H9 (cell line): ENCODE measurements around the gene CHPT1. TPM values are rescaled to one million over a fixed set of nuclear protein-coding genes. Genes with fewer than 3 reads are reported as not detected.

Experiments
- DNase-seq: peaks from one replicate; pipeline ENCODE4 v3.0.0-alpha.2; 2017
- H2AFZ ChIP-seq: one replicate; pipeline ENCODE4 v1.6.1; 2013; ENCODE audit warnings: mild to moderate bottlenecking, low read length, control low read depth, moderate library complexity
- H2AK5ac ChIP-seq: 2 replicates; pipeline ENCODE4 v1.6.1; 2013; ENCODE audit warnings: low read length, control low read depth, mixed read lengths; ENCODE audit not compliant: insufficient read length
- H2BK120ac ChIP-seq: one replicate; pipeline ENCODE4 v1.6.1; 2013; ENCODE audit warnings: low read depth, mild to moderate bottlenecking, low read length, control low read depth, inconsistent platforms; ENCODE audit not compliant: poor library complexity, severe bottlenecking
- H2BK12ac ChIP-seq: 2 replicates; pipeline ENCODE4 v1.6.1; 2013; ENCODE audit warnings: low read length, control low read depth, mixed read lengths, low read depth; ENCODE audit not compliant: insufficient read length
- H2BK15ac ChIP-seq: 2 replicates; pipeline ENCODE4 v1.6.1; 2013; ENCODE audit warnings: low read depth, low read length, control low read depth
- H2BK20ac ChIP-seq: one replicate; pipeline ENCODE4 v1.6.1; 2013; ENCODE audit warnings: low read depth, mild to moderate bottlenecking, low read length, control low read depth, inconsistent platforms; ENCODE audit not compliant: poor library complexity, severe bottlenecking
- H2BK5ac ChIP-seq: 2 replicates; pipeline ENCODE4 v1.6.1; 2013; ENCODE audit warnings: low read length, control low read depth, mixed read lengths; ENCODE audit not compliant: insufficient read length
- H3K14ac ChIP-seq: 2 replicates; pipeline ENCODE4 v1.6.1; 2013; ENCODE audit warnings: low read length, control low read depth; ENCODE audit not compliant: insufficient read depth
- H3K18ac ChIP-seq: 2 replicates; pipeline ENCODE4 v1.6.1; 2013; ENCODE audit warnings: low read depth, mild to moderate bottlenecking, mixed read lengths, low read length, control low read depth; ENCODE audit not compliant: insufficient read length
- H3K23ac ChIP-seq: 2 replicates; pipeline ENCODE4 v1.6.1; 2013; ENCODE audit warnings: low read length, control low read depth, mixed read lengths, low read depth; ENCODE audit not compliant: insufficient read length
- H3K23me2 ChIP-seq: 2 replicates; pipeline ENCODE4 v1.6.1; 2013; ENCODE audit warnings: low read depth, mild to moderate bottlenecking, mixed read lengths, low read length, control low read depth; ENCODE audit not compliant: insufficient read length, poor library complexity, severe bottlenecking
- H3K27ac ChIP-seq: 2 replicates; pipeline ENCODE4 v1.5.1; 2013; ENCODE audit warnings: low read length, control low read depth, mixed read lengths, low read depth; ENCODE audit not compliant: insufficient read length
- H3K27me3 ChIP-seq: 2 replicates; pipeline ENCODE4 v1.6.1; 2013; ENCODE audit warnings: low read length, control low read depth, inconsistent platforms; ENCODE audit not compliant: insufficient read depth
- H3K4ac ChIP-seq: 2 replicates; pipeline ENCODE4 v1.6.1; 2013; ENCODE audit warnings: low read depth, mild to moderate bottlenecking, control low read depth, inconsistent platforms, low read length, moderate library complexity
- H3K4me1 ChIP-seq: 2 replicates; pipeline ENCODE4 v1.6.1; 2013; ENCODE audit warnings: low read length, control low read depth, inconsistent platforms; ENCODE audit not compliant: insufficient read depth
- H3K4me2 ChIP-seq: 2 replicates; pipeline ENCODE4 v1.6.1; 2013; ENCODE audit warnings: low read length, control low read depth, mixed read lengths; ENCODE audit not compliant: insufficient read length, insufficient read depth
- H3K56ac ChIP-seq: 2 replicates; pipeline ENCODE4 v1.6.1; 2013; ENCODE audit warnings: low read depth, mild to moderate bottlenecking, mixed read lengths, low read length, control low read depth; ENCODE audit not compliant: insufficient read length
- H3K79me1 ChIP-seq: 2 replicates; pipeline ENCODE4 v1.6.1; 2013; ENCODE audit warnings: low read depth, mild to moderate bottlenecking, moderate library complexity, low read length, control low read depth, inconsistent platforms; ENCODE audit not compliant: insufficient read depth, poor library complexity, severe bottlenecking
- H3K79me2 ChIP-seq: 2 replicates; pipeline ENCODE4 v1.6.1; 2013; ENCODE audit warnings: low read length, control low read depth, inconsistent platforms; ENCODE audit not compliant: insufficient read depth
- H3K9ac ChIP-seq: 2 replicates; pipeline ENCODE4 v1.6.1; 2013; ENCODE audit warnings: low read length, control low read depth, mixed read lengths; ENCODE audit not compliant: insufficient read length; ENCODE audit errors: extremely low read depth
- H3K9me3 ChIP-seq: one replicate; pipeline ENCODE4 v1.6.1; 2013; ENCODE audit warnings: low read depth, low read length, inconsistent platforms; ENCODE audit not compliant: control insufficient read depth
- H3T11ph ChIP-seq: one replicate; pipeline ENCODE4 v1.6.1; 2013; ENCODE audit warnings: mild to moderate bottlenecking, low read length, control low read depth, inconsistent platforms
- H4K20me1 ChIP-seq: one replicate; pipeline ENCODE4 v1.6.1; 2013; ENCODE audit not compliant: control insufficient read depth, insufficient read length, insufficient read depth
- H4K5ac ChIP-seq: 2 replicates; pipeline ENCODE4 v1.6.1; 2013; ENCODE audit warnings: low read depth, mild to moderate bottlenecking, mixed read lengths, low read length, control low read depth; ENCODE audit not compliant: insufficient read length
- H4K8ac ChIP-seq: replicated peaks from 2 replicates; pipeline ENCODE4 v1.6.1; 2013; ENCODE audit warnings: low read length, control low read depth, mixed read lengths, low read depth; ENCODE audit not compliant: insufficient read length
- H4K91ac ChIP-seq: 2 replicates; pipeline ENCODE4 v1.6.1; 2013; ENCODE audit warnings: low read depth, mild to moderate bottlenecking, moderate library complexity, mixed read lengths, low read length, control low read depth; ENCODE audit not compliant: insufficient read length
- H3K27ac Mint-ChIP-seq, 3 experiments: 2 replicates in 2 of 3; 3 replicates in 1 of 3; pipeline ENCODE4 v1.8.0; 2020 to 2021; ENCODE audit warnings: mixed read lengths in 3 of 3, mild to moderate bottlenecking in 1 of 3, moderate library complexity in 1 of 3
- H3K27me3 Mint-ChIP-seq: 2 replicates; pipeline ENCODE4 v1.8.0; 2021; ENCODE audit warnings: low read depth, mild to moderate bottlenecking, moderate library complexity, mixed read lengths
- H3K36me3 Mint-ChIP-seq, 3 experiments: 2 replicates in 2 of 3; 3 replicates in 1 of 3; pipeline ENCODE4 v1.8.0; 2020 to 2021; ENCODE audit warnings: low read depth in 3 of 3, mixed read lengths in 3 of 3; ENCODE audit not compliant: insufficient read depth in 1 of 3
- H3K4me1 Mint-ChIP-seq, 2 experiments: 2 replicates each; pipeline ENCODE4 v1.8.0; 2020; ENCODE audit warnings: mixed read lengths in 2 of 2
- H3K4me3 Mint-ChIP-seq, 2 experiments: 2 replicates in 1 of 2; 3 replicates in 1 of 2; pipeline ENCODE4 v1.8.0; 2020 to 2021; ENCODE audit warnings: mild to moderate bottlenecking in 2 of 2, mixed read lengths in 2 of 2, moderate library complexity in 1 of 2
- H3K9me3 Mint-ChIP-seq, 2 experiments: 2 replicates in 1 of 2; 3 replicates in 1 of 2; pipeline ENCODE4 v1.8.0; 2020; ENCODE audit warnings: mild to moderate bottlenecking in 2 of 2, mixed read lengths in 2 of 2, moderate library complexity in 1 of 2
- WGBS: extraction: QIAGEN DNeasy Blood & Tissue Kit; methylation state at CpG from one replicate; pipeline ENCODE4 v1.1.7; 2013; ENCODE audit warnings: missing lambda C conversion rate, low lambda C conversion rate, mixed read lengths; ENCODE audit not compliant: insufficient read length; ENCODE audit errors: extremely low coverage; 5-methylcytosine and 5-hydroxymethylcytosine counted together
- total RNA-seq: library from RNA; stranded (reverse); gene quantifications from 2 replicates; pipeline ENCODE4 v1.2.1, GENCODE V29; 2021
- TF ChIP-seq, protein P1 (sequence below): fragments of 200-600 bp; sonication (generic); conservative IDR thresholded peaks from 3 replicates; pipeline ENCODE4 v1.8.0; 2021; ENCODE audit warnings: antibody characterized with exemption, mild to moderate bottlenecking

The CHPT1 gene
- total RNA-seq, 1 experiment from 2014 or later = 17.1 TPM

DNA sequence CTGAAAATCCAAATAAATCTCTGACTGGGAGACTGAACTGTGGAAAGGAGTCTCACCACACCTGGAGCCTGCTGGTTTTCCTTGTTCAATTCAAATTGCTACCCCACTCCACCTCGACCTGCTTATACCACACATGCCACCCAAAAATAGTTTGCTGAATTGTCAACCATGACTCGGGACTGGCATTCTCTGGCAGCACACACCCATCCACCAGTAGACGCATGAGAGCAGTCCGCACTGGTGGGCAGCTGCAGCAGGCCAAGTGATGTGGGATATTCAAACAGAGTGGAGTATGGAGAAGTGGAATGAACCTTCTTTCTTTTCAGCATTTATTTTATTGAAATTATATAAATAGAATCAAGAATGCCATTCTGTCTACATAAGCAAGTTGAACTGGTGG, 80.5 kb downstream of the CHPT1 start:
- no peak overlapping the region for H4K91ac ChIP-seq
- Mint-ChIP-seq H3K4me3 (no peak overlapping the region), H3K9me3 (no peaks in the 10 kb centered on the region), H3K4me1 (peaks cover 0 to 7% of the 10 kb centered on the region in 2 experiments; a peak in 1 of 4 replicates), H3K27me3 (no peaks in the 10 kb centered on the region), H3K27ac (peak overlapping the region in 1 of 3 experiments; percentile 55; a peak in 3 of 7 replicates), H3K36me3 (peaks cover 3 to 40% (median 25%) of the 10 kb centered on the region in 3 experiments; a peak in 6 of 7 replicates)
- H3K9me3 ChIP-seq = no peaks in the 10 kb centered on the region
- DNase-seq = no peak
- H3K23ac ChIP-seq = no peak overlapping the region
- no peak overlapping the region for H3K4ac ChIP-seq
- H3K27ac ChIP-seq = no peak overlapping the region
- H3K4me2 ChIP-seq = no peak overlapping the region
- H3K4me1 ChIP-seq = no peaks in the 10 kb centered on the region
- no CpG with 5 or more reads among the region's 4 CpGs for WGBS
- no peak overlapping the region for H2AFZ ChIP-seq
- H3K23me2 ChIP-seq = no peaks in the 10 kb centered on the region
- H3K56ac ChIP-seq = no peak overlapping the region
- H3K79me1 ChIP-seq = no peaks in the 10 kb centered on the region
- H3K14ac ChIP-seq = no peak overlapping the region
- H4K5ac ChIP-seq = no peak overlapping the region
- no peak overlapping the region for H3T11ph ChIP-seq
- H2BK12ac ChIP-seq = no peak overlapping the region
- H2BK15ac ChIP-seq = no peak overlapping the region
- H4K8ac ChIP-seq = no peak overlapping the region
- no peaks in the 10 kb centered on the region for H4K20me1 ChIP-seq
- TF ChIP-seq, protein P1, sequence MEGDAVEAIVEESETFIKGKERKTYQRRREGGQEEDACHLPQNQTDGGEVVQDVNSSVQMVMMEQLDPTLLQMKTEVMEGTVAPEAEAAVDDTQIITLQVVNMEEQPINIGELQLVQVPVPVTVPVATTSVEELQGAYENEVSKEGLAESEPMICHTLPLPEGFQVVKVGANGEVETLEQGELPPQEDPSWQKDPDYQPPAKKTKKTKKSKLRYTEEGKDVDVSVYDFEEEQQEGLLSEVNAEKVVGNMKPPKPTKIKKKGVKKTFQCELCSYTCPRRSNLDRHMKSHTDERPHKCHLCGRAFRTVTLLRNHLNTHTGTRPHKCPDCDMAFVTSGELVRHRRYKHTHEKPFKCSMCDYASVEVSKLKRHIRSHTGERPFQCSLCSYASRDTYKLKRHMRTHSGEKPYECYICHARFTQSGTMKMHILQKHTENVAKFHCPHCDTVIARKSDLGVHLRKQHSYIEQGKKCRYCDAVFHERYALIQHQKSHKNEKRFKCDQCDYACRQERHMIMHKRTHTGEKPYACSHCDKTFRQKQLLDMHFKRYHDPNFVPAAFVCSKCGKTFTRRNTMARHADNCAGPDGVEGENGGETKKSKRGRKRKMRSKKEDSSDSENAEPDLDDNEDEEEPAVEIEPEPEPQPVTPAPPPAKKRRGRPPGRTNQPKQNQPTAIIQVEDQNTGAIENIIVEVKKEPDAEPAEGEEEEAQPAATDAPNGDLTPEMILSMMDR = no peak
- no peak overlapping the region for H2BK120ac ChIP-seq
- H2AK5ac ChIP-seq = no peak overlapping the region
- no peaks in the 10 kb centered on the region for H3K79me2 ChIP-seq
- no peaks in the 10 kb centered on the region for H3K27me3 ChIP-seq
- H3K9ac ChIP-seq = no peak overlapping the region
- H2BK20ac ChIP-seq = no peak overlapping the region
- no peak overlapping the region for H3K18ac ChIP-seq
- H2BK5ac ChIP-seq = no peak overlapping the region

Other genes starting within 250 kb of the CHPT1 start
- gene SPIC, start 222.3 kb upstream of the CHPT1 start, total RNA-seq = not detected in 2 replicates
- gene MYBPC1, start 102.7 kb upstream of the CHPT1 start, total RNA-seq = not detected in 2 replicates
- 0.31 TPM in 1 of 2 replicates, not detected in the other for gene SYCP3, start 41.8 kb downstream of the CHPT1 start, total RNA-seq
- gene GNPTAB, start 133.3 kb downstream of the CHPT1 start, total RNA-seq = 42.8 and 44.3 TPM in 2 replicates
- gene DRAM1, start 179.9 kb downstream of the CHPT1 start, total RNA-seq = 6.3 and 6.5 TPM in 2 replicates